ENCODE data around the gene GPR141.

GRCh38 chr7:37665352-37666022 lies 18.1 kb upstream of the GPR141 start:
- no peak for TF ChIP-seq POLR2A (IDR thresholded peaks at IDR 0.05; ENCODE audit: low read length)
- TF ChIP-seq GATA1 (IDR thresholded peaks at IDR 0.05; ENCODE audit: low read depth, low read length), result no peak

All from erythroblast (primary cell).